GM12878 (cell line): ENCODE measurements around the gene EPB41. TPM values are rescaled to one million over a fixed set of nuclear protein-coding genes. Genes with fewer than 3 reads are reported as not detected.

Source experiments
- ETV6 ChIP-seq, 2 experiments: fragments of 450-650 bp in 1 of 2; IDR thresholded peaks in 1 of 2; conservative IDR thresholded peaks in 1 of 2; 2 replicates each; pipeline ENCODE4 v1.6.1; 2014; ENCODE audit warnings: antibody characterized with exemption in 1 of 2, borderline replicate concordance in 1 of 2, low read depth in 1 of 2, mild to moderate bottlenecking in 1 of 2, moderate library complexity in 1 of 2
- YY1 ChIP-seq: IDR thresholded peaks from 2 replicates; pipeline ENCODE4 v1.6.1; 2011; ENCODE audit warnings: low read depth, mild to moderate bottlenecking, low read length
- polyA plus RNA-seq, 11 experiments: library from polyadenylated mRNA; depleted of rRNA in 4 of 11; unstranded in 6 of 11; stranded (reverse) in 5 of 11; fragments of >200 nt; fragmentation: Nextera tagmentation in 4 of 11; fragmentation: Illumina TruSeq in 1 of 11; extraction: Ambion mirVana in 4 of 11; extraction: Trizol in 1 of 11; gene quantifications; 1 replicate in 1 of 11; 2 replicates in 10 of 11; pipeline versions ENCODE4 v1.2.1 to v1.2.3, GENCODE V29; 2011 to 2016; ENCODE audit warnings: inconsistent platforms in 2 of 11, missing spikeins in 2 of 11, low read depth in 1 of 11
- small RNA-seq: library from RNA; depleted of rRNA; stranded (forward); fragments of <200 nt; gene quantifications from one replicate; pipeline ENCODE3, GENCODE V24; 2014
- total RNA-seq, 4 experiments: library from RNA; depleted of rRNA in 3 of 4; stranded (reverse); fragments of >200 nt in 3 of 4; fragmentation: Illumina TruSeq in 1 of 4; extraction: Trizol in 1 of 4; gene quantifications; 2 replicates each; pipeline versions ENCODE4 v1.2.1 to v1.2.3, GENCODE V29; 2013 to 2021
- TF ChIP-seq, protein P1 (sequence below): fragments of 450-650 bp; IDR thresholded peaks from 2 replicates; pipeline ENCODE4 v1.6.1; 2016; ENCODE audit warnings: mild to moderate bottlenecking

EPB41 gene
- total and polyA plus RNA-seq, 10 of the 15 experiments (the other 5 are each of a cell fraction or from before 2014, with no cell fraction given) = 1.1 to 77.6 (median 58.8) TPM

DNA sequence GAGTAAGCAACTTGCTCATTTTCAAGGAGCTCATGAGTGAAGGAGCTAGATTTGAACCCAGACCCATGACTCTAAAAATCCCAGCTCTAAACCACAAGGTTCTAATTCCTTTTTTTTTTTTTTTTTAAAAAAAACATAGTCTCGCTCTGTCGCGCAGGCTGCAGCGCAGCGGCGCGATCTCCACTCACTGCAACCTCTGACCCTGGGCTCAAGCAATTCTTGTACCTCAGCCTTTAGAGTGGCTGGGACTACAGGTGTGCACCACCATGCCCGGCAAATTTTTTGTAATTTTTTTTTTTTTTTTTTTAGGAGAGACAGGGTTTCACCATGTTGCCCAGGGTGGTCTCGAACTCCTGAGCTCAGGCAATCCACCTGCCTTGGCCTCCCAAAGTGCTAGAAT is 253.5 kb downstream of the EPB41 start (continued):
- TF ChIP-seq, protein P1, sequence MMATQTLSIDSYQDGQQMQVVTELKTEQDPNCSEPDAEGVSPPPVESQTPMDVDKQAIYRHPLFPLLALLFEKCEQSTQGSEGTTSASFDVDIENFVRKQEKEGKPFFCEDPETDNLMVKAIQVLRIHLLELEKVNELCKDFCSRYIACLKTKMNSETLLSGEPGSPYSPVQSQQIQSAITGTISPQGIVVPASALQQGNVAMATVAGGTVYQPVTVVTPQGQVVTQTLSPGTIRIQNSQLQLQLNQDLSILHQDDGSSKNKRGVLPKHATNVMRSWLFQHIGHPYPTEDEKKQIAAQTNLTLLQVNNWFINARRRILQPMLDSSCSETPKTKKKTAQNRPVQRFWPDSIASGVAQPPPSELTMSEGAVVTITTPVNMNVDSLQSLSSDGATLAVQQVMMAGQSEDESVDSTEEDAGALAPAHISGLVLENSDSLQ = no peak
- TF ChIP-seq YY1 (no peak), ETV6 (conservative IDR thresholded peaks at IDR 0.05 in 1 of 2, IDR thresholded peaks at IDR 0.05 in 1 of 2; ENCODE audit: borderline replicate concordance in 1 of 2, low read depth in 1 of 2) (no peak)

Small RNA genes lying within 50 kb of the gene (small RNA-seq; reads per million reads assigned to genes)
- not detected for gene RF00017
- not detected for gene RF00019

Other genes starting within 250 kb of the EPB41 start
- 7.3 and 7.6 TPM in 2 replicates for gene GMEB1, start 245.8 kb upstream of the EPB41 start, total RNA-seq (2014; rRNA removed)
- gene GMEB1, start 245.8 kb upstream of the EPB41 start, total RNA-seq (2014; rRNA removed; fragmentation: Illumina TruSeq; extraction: Trizol) = 10.0 TPM in 2 replicates
- 14.4 and 17.6 TPM in 2 replicates for gene GMEB1, start 245.8 kb upstream of the EPB41 start, total RNA-seq (2021)
- gene GMEB1, start 245.8 kb upstream of the EPB41 start, polyA plus RNA-seq (2011; rRNA removed) = 6.2 and 8.7 TPM in 2 replicates
- 12.7 and 16.1 TPM in 2 replicates for gene GMEB1, start 245.8 kb upstream of the EPB41 start, polyA plus RNA-seq (2014; fragmentation: Illumina TruSeq; extraction: Trizol)
- gene GMEB1, start 245.8 kb upstream of the EPB41 start, polyA plus RNA-seq (2014; fragmentation: Nextera tagmentation; extraction: Ambion mirVana) = 1 to 10 TPM; 4.9 to 7.5 TPM
- 8.2 and 9.0 TPM in 2 replicates for gene GMEB1, start 245.8 kb upstream of the EPB41 start, polyA plus RNA-seq (2014; rRNA removed)
- gene GMEB1, start 245.8 kb upstream of the EPB41 start, polyA plus RNA-seq (2016; fragmentation: Nextera tagmentation; extraction: Ambion mirVana) = 10 to 100 TPM; 13.7 to 14.2 TPM
- gene YTHDF2, start 177.6 kb upstream of the EPB41 start, total RNA-seq (2014; rRNA removed) = 56.9 and 57.8 TPM in 2 replicates
- 61.8 and 64.1 TPM in 2 replicates for gene YTHDF2, start 177.6 kb upstream of the EPB41 start, total RNA-seq (2014; rRNA removed; fragmentation: Illumina TruSeq; extraction: Trizol)
- 83.6 and 84.2 TPM in 2 replicates for gene YTHDF2, start 177.6 kb upstream of the EPB41 start, total RNA-seq (2021)
- gene YTHDF2, start 177.6 kb upstream of the EPB41 start, polyA plus RNA-seq (2011; rRNA removed) = 59.2 and 69.8 TPM in 2 replicates
- 72.2 and 73.0 TPM in 2 replicates for gene YTHDF2, start 177.6 kb upstream of the EPB41 start, polyA plus RNA-seq (2014; fragmentation: Illumina TruSeq; extraction: Trizol)
- 10 to 100 TPM; 42.4 to 44.0 TPM for gene YTHDF2, start 177.6 kb upstream of the EPB41 start, polyA plus RNA-seq (2014; fragmentation: Nextera tagmentation; extraction: Ambion mirVana)
- gene YTHDF2, start 177.6 kb upstream of the EPB41 start, polyA plus RNA-seq (2014; rRNA removed) = 53.4 and 54.1 TPM in 2 replicates
- 100 to 1,000 TPM; 113 to 121 TPM for gene YTHDF2, start 177.6 kb upstream of the EPB41 start, polyA plus RNA-seq (2016; fragmentation: Nextera tagmentation; extraction: Ambion mirVana)
- gene OPRD1, start 102.4 kb upstream of the EPB41 start, total RNA-seq (2014; rRNA removed) = not detected in 2 replicates
- not detected in 2 replicates for gene OPRD1, start 102.4 kb upstream of the EPB41 start, total RNA-seq (2014; rRNA removed; fragmentation: Illumina TruSeq; extraction: Trizol)
- not detected in 2 replicates for gene OPRD1, start 102.4 kb upstream of the EPB41 start, total RNA-seq (2021)
- gene OPRD1, start 102.4 kb upstream of the EPB41 start, polyA plus RNA-seq (2011; rRNA removed) = not detected in 2 replicates
- not detected in 2 replicates for gene OPRD1, start 102.4 kb upstream of the EPB41 start, polyA plus RNA-seq (2014; fragmentation: Illumina TruSeq; extraction: Trizol)
- gene OPRD1, start 102.4 kb upstream of the EPB41 start, polyA plus RNA-seq (2014; fragmentation: Nextera tagmentation; extraction: Ambion mirVana) = under 1 TPM; 0.02 TPM
- gene OPRD1, start 102.4 kb upstream of the EPB41 start, polyA plus RNA-seq (2014; rRNA removed) = not detected in 2 replicates
- not detected for gene OPRD1, start 102.4 kb upstream of the EPB41 start, polyA plus RNA-seq (2016; fragmentation: Nextera tagmentation; extraction: Ambion mirVana)
- gene TMEM200B, start 209.3 kb downstream of the EPB41 start, total RNA-seq (2014; rRNA removed) = not detected in 2 replicates
- gene TMEM200B, start 209.3 kb downstream of the EPB41 start, total RNA-seq (2014; rRNA removed; fragmentation: Illumina TruSeq; extraction: Trizol) = not detected in 2 replicates
- 0.08 TPM in 1 of 2 replicates, not detected in the other for gene TMEM200B, start 209.3 kb downstream of the EPB41 start, total RNA-seq (2021)
- gene TMEM200B, start 209.3 kb downstream of the EPB41 start, polyA plus RNA-seq (2011; rRNA removed) = 0.03 TPM in 2 replicates
- gene TMEM200B, start 209.3 kb downstream of the EPB41 start, polyA plus RNA-seq (2014; fragmentation: Illumina TruSeq; extraction: Trizol) = not detected in 2 replicates
- 1 to 10 TPM in 1 of 2 experiments, under 1 TPM in 1; 0.31 to 1.4 TPM for gene TMEM200B, start 209.3 kb downstream of the EPB41 start, polyA plus RNA-seq (2014; fragmentation: Nextera tagmentation; extraction: Ambion mirVana)
- 0.04 TPM in 1 of 2 replicates, not detected in the other for gene TMEM200B, start 209.3 kb downstream of the EPB41 start, polyA plus RNA-seq (2014; rRNA removed)
- gene TMEM200B, start 209.3 kb downstream of the EPB41 start, polyA plus RNA-seq (2016; fragmentation: Nextera tagmentation; extraction: Ambion mirVana) = under 1 TPM; 0.06 to 0.25 TPM